ENCODE results near the gene SEMA4C.

Gene SEMA4C, protein sequence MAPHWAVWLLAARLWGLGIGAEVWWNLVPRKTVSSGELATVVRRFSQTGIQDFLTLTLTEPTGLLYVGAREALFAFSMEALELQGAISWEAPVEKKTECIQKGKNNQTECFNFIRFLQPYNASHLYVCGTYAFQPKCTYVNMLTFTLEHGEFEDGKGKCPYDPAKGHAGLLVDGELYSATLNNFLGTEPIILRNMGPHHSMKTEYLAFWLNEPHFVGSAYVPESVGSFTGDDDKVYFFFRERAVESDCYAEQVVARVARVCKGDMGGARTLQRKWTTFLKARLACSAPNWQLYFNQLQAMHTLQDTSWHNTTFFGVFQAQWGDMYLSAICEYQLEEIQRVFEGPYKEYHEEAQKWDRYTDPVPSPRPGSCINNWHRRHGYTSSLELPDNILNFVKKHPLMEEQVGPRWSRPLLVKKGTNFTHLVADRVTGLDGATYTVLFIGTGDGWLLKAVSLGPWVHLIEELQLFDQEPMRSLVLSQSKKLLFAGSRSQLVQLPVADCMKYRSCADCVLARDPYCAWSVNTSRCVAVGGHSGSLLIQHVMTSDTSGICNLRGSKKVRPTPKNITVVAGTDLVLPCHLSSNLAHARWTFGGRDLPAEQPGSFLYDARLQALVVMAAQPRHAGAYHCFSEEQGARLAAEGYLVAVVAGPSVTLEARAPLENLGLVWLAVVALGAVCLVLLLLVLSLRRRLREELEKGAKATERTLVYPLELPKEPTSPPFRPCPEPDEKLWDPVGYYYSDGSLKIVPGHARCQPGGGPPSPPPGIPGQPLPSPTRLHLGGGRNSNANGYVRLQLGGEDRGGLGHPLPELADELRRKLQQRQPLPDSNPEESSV

DNA sequence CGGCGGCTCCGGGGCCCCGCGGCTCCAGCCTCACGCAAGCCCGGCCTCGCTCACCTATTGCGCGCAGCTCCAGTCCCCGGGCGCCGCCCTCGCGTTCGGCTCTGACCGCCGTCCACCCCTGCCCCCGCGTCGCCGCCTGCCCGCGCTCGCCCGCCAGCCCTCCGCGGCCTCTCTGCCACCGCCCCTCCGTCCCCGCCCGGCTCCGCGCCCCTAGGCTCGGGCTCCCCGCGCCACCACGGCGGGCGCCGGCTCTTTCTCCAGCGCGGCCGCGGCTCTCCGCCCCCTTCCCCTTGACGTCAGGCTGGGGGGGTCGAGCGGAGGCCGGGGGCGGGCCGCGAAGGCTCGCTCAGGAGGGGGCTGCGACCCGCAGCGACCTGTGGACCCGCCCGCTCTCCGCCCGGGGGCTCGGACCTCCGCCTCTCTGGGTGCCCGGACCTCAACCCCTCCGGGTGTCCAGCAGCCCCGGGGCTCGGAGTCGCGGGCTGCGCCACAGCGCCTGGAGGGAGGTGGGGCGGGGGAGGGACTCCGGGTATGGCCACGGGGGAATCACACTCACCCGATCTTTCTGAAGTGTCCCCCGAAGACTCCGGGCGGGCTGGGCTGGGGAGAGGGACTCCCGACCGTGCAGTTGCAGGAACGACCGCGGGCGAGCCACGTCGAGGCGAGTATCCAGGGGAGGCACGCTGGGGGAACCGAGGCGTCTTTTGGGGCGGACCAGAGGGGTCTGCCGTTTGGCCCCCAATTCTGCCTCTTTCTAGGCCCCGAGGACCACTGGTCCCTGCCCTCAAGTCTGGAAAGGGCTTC, at the start of gene SEMA4C:
SEMA4C (minus strand) TSS at position 259 of the 804 bp plus-strand sequence. CDS start 2,194 bp downstream, outside the sequence.
- no peak for DNase-seq

DNA sequence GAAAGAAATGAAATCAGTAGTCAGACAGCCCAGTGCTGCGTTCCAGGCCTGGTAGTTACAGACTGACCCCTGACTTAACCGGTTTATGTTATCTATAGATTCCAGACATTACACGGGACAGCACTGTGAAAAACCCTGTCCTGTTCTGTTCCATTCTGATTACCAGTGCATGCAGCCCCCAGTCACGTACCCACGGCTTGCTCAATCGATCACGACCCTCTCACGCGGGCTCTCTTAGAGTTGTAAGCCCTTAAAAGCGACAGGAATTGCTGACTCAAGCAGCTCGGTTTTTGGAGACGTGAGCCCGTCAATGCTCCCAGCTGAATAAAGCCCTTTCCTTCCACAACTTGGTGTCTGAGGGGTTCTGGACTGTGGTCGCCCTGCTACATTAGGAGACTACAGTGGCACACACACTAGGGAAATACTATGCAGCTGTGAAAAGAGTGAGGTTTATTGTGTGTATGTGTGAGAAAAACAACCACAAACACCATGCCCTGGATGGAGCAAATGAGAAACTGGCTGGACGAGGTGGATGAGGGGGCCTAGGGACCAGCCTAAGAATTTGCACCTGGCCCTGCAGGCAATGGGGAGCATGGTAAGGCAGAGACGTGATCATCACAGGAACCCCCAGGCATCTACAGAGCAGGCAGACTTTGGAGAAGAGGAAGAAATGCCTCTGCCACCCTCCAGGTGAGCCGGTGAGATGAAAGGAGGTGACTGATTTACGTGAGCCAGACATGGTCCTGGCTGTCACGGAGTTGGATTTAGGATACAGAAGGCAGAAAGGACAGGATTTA, 49.1 kb upstream of the SEMA4C start:
- DNase-seq: no peak

DNA sequence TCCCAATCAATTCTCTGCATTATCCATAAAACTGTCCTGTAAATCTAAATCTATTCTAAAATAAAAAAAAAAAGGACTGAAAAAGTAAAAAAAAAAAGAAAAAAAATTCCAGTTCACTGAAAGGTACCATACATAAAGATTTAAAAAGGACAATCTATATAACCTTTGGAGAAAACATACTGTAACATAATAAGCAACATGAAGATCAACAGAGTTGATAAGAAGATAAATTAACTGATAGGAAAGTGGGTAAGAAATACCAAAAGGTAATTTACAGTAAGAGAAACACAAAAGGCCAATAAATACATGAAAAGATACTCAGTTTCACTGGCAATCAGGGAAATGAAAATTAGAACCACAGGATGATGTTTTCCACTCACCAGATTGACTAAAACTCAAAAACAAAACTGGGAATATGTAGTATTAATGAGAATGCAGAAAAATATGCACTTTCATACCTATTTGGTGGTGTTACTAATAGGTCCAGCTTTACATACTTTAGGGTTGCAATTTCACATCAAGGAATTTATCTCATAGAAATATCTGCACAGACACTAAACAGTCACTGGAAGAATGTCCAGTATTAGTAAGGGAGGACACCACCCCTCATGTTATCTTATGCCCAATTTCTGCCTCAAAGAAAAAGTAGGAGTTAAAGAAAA, 48.3 kb upstream of the SEMA4C start:
- no peak for DNase-seq

DNA sequence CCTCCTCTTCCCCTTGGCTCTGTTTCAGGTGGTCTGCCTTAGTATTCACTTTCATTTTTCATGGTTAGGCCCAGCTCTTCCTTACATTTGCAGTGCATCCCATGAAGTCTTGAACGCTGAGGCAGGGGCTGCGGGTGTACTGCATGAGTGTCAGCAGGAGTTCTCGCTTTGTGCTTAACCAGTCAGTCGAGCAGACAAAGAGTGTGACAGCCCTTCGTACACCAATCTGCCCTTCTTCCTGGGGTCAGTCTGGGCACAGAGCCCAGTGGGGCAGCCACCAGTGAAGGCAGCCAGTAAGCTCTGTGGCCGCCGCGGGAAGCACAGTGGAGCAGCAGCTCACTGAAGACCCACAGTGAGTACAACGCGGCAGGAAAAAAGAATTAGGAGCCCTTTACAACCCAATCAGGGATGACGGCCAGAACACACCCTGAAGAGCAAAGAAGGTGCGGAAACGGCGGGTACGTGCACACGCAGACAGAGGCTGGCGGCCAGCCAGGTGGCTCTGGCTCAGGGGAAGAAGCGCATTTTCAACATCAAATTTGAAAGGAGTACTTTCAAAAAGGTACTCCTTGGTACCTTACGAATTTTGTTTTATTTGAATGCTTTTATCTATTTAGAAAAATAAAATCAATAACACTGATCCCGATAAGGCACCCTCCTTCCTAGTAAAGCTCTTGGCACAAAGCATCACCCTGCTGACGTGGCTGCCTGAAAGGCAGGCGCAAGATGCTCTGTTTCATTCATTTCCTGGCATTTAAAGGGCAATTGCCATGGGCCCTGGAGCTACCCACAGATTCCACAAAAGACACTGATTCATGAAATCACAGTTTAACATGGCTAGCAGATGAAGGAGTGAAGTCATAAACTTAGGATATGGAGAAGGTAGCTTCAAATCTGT, 47.0 kb upstream of the SEMA4C start:
- no peak for DNase-seq

DNA sequence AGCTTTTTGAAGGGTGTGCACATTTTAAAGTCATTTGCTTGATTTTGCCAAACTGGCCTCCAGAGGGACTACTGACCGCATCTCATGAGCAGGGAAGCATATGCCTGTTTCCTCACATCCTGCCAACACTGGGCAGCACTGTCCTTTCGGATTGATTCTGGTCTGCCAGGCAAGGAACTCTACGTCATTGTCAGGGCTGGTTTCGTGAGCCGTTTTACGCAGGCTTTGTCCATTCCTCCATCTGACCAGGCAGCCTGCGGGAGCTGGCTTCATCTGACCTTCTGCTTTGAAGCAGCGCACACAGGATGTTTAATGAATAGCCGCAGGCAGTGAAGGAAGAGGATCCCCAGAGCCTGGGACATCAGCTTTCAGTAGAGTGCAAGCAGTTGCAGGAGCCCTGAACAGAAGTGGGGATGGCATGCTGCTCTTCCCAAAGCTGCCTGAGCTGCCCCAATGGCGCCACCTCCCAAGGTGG, 46.3 kb upstream of the SEMA4C start:
- no peak for DNase-seq

DNA sequence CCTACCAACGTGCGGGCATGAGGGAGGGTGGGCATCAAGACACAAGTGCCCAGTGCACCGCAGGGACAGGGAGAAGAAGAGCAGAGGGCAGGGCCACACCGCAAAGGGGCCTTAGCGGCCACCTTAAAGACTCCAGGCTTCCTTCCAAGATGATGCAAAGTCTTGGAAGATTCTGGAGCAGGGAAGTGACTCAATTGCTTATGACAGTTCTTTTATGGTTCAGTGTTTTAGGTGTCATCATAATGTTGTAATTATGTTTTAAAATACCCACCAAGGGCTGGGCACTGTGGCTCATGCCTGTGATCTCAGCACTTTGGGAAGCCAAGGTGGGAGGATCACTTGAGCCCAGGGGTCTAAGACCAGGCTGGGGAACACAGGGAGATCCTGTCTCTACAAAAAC, 44.5 kb upstream of the SEMA4C start:
- no peak for DNase-seq

DNA sequence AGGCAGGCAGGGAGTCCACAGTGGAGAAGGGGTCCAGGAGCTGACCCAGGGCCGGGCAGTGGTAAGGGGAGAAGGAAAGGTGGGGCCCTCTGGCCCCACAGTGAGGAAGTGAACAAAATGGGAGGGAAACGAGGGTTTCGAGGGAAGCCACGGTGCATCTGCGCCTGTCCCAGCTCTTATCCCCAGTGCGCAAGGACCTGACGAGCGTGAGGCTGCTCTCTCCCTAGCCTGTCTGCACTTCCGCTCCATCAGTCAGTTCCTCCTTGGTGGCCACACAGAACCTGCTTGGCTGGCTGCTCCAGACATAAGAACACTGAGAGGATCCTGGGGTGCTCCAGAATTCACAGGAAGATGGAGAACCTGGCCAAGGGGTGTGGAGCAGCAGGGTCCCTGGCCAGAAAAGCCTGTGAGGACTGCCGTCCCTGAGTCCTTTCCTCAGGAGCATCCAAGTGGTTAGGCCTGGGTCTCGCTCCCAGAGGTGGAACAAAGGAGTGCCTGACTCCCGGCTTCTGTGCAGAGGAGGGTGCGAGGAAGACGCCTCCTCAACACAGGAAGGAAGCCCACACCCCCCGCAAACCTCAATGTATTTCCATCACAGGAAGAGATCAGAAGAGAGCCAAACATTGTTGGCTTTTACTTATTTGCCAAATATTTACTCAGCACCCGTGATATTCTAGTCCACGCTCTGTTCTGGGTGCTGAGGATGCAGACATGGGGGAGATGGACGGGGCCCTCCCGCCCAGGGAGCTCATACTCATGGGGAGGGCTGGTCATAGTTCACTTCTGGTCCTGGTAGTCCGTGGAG, 43.7 kb upstream of the SEMA4C start:
- no peak for DNase-seq

DNA sequence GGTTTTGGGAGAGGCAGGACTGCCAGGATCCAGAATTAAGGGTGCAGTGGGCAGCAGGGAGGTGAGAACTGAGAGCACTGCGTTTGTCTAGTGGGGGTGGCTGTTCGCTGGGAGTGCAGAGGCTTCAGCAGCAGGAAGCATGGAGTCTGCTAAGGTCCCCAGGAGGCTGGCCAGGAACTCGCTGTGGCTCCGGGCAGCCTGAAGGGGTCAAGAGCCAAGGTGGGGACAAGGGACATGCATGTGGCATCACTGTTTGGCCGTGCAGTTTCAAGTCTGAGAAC, 43.2 kb upstream of the SEMA4C start:
- no peak for DNase-seq

DNA sequence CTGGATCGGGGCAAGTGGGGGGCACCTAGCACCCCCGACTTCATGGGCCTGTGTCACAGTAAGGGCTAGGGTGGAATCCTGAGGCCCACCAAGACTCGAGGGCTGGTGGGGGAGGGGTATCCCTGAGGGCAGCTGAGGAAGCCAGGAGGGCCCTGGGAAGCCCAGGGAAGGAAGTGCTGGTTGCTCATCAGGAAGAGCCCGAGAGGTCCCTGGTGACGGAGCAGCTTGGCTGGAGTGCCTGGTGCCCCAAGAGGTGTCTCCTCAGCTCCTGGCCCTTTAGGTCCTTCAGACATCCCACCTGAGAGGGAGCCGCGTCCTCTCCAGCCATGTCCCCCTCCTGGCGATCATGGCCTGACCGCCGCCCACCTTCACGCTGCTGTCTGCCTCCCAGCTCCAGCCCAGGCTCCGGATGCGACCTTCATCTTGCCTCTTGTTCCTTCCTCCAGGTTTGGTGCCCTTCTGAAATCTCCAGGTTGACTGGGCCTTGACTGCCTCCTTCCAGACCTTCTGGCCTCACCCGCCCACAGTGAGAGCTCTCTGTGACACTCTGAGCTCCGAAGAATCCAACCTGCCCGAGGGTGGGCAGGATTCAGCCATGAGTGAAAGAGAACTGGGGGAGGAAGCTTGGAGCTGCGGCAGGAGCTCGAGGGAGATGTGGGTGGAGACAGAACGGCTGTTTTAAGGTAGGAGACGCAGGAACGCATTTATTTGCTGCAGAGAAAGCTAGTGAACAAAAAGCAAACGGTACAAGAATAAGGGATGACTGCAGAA, 42.7 kb upstream of the SEMA4C start:
- DNase-seq: no peak

DNA sequence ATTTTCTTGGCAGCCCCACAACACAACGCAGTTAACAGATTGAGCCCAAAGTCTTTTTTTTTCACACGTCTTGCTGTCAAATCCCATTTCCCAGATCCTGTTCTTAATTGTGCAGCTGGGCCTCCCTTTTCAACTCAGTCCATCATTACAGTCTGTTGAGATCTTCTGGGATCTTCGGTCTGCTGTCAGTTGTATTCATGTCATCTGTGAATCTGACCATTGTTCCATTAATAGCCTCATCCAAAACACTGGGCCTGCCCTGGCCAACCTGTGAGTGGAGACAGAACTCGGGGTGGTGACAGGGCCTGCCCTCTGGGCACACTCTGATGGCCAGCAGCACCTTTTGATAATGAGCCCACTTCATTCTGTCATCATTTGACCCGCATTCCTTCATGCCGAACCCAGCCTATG, 39.7 kb upstream of the SEMA4C start:
- DNase-seq: no peak

DNA sequence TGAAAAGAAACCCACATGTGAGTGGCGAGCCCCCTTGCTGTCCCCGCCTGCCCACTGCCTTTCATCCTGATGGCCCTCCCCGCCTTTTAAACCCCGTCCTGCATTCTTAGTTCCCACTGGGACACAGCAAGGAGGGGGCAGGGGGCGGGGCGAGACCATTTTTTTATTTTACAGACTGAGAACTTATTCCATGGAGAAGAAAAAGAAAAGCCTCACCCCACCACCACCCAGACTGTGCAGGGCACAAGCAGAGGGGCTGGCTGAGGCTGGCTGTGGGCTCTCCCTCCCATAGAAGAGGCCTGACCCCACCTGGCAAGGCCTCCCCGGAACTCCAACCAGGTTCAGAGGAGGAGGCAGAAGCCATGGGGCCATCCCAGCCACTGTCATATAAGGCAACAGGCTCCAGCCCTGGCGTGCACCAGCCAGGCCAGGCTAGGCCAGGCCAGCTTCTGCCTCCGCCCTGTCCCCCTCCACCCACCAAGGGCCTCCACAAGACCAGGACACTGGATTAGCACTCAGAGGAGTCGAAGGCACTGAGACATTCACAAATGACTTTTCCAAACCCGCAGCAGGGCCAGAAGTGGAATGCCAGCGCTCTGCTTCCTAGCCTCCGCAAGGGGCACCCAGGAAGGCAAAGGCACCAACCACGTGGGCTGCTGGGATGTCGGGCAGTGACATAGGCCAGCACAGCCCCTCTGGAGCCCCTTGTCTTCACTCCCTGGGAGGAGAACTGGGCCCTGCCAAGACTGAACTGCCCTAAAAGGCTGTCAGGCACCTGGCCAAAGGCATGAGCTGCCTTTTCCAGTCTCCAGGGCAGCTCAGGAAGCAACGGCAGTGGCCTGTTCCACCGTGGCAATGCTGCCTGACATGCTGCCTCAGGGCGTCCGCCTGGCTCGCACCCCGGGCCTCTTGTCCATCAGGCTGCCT, 37.5 kb upstream of the SEMA4C start:
- no peak for DNase-seq

DNA sequence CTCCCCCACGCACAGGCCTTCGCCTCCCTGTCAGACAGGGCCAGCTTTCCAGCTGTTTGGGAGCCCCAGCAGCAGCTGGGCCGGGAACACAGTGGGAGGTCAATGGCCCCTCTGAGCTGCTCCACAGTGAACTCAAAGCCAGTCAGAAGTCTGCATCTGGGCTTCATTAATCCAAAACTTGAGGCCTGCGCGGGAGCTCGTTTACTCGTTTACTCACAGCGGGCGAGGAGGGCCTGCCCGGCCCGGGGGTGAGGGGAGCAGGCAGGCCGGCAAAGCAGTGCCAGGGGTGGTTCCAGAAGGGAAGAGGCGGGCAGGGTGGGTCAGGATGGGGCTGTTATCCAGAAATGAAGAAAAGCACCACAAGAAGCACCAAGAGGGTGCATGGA, 36.8 kb upstream of the SEMA4C start:
- DNase-seq: no peak

DNA sequence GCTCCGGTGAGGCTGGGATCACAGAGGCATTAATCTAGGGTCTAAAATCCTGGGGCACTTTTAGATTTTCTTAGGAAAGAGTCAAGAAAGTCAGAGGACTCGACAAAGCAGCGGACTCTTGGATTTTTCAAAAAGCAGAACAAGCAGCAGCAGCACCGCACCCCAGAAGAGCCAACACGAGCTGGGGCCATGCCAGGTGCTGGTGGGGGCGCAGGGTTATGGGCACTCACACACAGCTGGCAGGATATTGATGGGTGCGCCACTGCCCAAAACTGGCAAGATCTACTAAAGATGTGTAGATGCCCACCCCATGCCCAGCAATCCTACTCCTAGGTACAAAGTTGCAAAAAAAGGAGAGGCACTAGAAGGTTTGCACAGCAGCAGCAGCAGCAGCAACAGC, 33.9 kb upstream of the SEMA4C start:
- DNase-seq: no peak

DNA sequence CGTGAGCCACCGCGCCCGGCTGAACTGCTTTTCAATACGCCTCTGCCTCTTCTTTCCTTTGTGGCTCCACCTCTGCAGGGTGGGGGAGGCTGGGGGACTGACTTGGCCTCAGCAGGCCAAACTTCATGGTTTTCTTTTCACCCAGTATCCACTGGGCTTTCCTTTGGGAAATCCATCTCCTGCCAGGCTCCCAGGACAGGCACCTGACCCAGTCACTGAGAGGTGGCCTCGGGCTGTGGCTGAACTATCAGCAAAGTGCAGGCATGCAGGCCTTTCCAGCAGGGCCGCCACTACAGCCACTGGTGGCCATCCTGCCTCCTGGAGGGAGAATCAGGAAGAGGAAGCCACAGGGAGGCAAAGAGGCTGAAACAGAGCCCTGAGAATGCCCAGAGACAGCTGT, 33.4 kb upstream of the SEMA4C start:
- DNase-seq: no peak

DNA sequence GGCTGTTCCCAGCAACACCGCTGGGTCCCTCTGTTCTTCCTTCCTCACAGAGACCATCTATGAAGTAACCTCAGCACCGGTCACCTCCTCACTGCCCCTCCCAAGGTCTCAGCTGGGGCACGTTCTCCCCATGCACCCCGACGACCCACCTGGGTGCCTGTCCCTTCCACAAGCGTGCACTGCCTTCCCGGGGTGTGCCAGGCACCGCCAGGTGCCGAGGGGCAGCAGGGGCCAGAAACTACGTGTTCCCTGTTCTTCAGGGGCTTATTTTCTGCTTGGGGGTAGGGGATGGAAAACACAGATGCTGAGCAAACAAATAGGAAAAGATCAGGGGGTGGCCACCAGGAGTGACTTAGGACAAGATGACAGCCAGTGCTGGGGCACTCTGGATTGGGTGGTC, 30.4 kb upstream of the SEMA4C start:
- no peak for DNase-seq

DNA sequence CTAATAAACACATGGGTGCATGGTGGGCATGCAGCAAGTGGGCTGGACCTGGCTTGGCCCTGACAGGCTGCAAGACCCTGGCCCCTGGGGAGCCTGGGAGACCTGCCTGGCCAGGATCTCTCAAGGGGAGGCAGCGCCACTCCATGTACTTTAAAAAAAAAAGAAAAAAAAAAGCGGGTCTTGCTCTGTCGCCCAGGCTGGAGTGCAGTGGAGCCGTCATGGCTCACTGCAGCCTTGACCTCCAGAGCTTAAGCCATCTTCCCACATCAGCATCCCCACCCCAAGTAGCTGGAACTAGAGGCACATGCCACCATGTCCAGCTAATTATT, 29.5 kb upstream of the SEMA4C start:
- no peak for DNase-seq

DNA sequence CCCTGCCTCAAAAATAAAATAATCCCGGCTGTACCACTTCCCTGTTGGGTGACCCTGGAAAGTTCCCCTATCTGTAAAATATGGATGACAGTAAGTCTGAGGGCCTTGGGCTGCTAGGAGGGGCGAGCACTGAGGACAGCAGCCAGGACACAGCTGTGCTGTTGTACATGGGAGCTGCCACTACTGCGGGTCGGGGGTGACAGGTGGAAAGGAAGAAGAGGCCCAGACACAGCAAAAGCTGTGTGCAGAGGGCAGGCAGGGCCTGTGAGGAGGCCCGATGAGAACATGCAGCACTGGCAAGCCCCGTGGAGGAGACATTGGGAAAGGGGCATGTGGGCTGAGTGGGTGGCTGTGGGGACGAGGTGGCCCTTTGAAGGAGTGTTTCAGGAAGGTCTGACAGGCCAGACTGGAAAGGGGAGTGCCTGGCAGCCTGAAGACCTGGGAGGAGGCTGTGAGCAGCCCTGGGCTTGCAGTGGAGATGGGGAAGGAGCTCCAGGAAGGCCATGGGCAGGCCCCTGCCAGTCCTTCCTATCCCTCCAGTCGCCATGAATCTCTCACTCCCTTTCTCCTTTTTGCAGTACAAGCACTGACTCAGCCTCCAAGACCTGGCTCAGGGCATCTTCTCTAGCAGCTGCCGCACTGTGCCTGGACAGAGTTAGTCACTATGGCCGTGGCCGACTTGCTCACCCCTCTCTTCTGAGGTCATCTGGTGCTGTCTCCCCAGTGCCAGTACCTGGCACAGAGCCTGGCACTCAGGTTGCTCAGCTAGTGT, 28.9 kb upstream of the SEMA4C start:
- DNase-seq: no peak

DNA sequence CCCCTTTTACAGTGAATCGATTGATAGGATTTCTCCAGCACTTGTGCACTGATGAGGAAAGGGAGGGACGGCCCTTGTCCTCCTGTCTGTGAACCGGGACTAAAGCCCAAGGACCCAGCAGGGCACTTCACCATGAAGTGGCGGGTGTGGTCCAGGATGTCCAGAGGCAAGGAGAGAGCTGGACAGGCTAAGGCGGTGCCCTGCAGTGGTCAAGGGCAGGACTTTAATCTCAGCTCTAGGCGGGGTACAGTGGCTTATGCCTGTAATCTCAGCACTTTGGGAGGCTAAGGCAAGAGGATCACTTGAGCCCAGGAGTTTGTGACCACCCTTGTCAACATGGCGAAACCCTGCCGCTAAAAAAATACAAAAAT, 28.2 kb upstream of the SEMA4C start:
- DNase-seq: no peak

Measured in DMS 273 treated with DMSO at 0.1 percent for 48 hours (cell line).